ENCODE measurements around the gene TSPAN5.

TSPAN5 gene

GRCh38 chr4:98522062-98522461 is 136.3 kb downstream of the TSPAN5 start:
- Histone ChIP-seq H3K4me1 (ENCODE audit: control insufficient read depth, insufficient read depth, low read length) (peaks cover 9% of the 10 kb centered on the region), H3K9ac (ENCODE audit: low read length) (no peak overlapping the region), H3K27me3 (ENCODE audit: control insufficient read depth, insufficient read depth, low read length) (no peaks in the 10 kb centered on the region), H3K36me3 (ENCODE audit: control insufficient read depth, insufficient read depth, low read length) (no peaks in the 10 kb centered on the region), H3K4me3 (ENCODE audit: low read length) (no peak overlapping the region), H3K27ac (ENCODE audit: low read depth, low read length) (peak overlapping the region; percentile 1)

- Histone ChIP-seq H3K27me3 (ENCODE audit: control insufficient read depth, insufficient read depth, low read length) (no peaks in the 10 kb centered on the region), H3K4me3 (ENCODE audit: low read length) (no peak overlapping the region), H3K27ac (ENCODE audit: low read depth, low read length) (no peak overlapping the region), H3K4me1 (ENCODE audit: control insufficient read depth, insufficient read depth, low read length) (peaks cover 9% of the 10 kb centered on the region), H3K9ac (ENCODE audit: low read length) (no peak overlapping the region), H3K36me3 (ENCODE audit: control insufficient read depth, insufficient read depth, low read length) (no peaks in the 10 kb centered on the region)
Observed at GRCh38 chr4:98521486-98521885, 136.9 kb downstream of the TSPAN5 start.

GRCh38 chr4:98519268-98519977 is 139.0 kb downstream of the TSPAN5 start:
- Histone ChIP-seq H3K9ac (ENCODE audit: low read length) (no peak overlapping the region), H3K27ac (ENCODE audit: low read depth, low read length) (no peak overlapping the region), H3K27me3 (ENCODE audit: control insufficient read depth, insufficient read depth, low read length) (no peaks in the 10 kb centered on the region), H3K4me1 (ENCODE audit: control insufficient read depth, insufficient read depth, low read length) (peaks cover 9% of the 10 kb centered on the region), H3K4me3 (ENCODE audit: low read length) (no peak overlapping the region), H3K36me3 (ENCODE audit: control insufficient read depth, insufficient read depth, low read length) (no peaks in the 10 kb centered on the region)

GRCh38 chr4:98518559-98519267 is 139.7 kb downstream of the TSPAN5 start:
- no peak overlapping the region for H3K9ac ChIP-seq (ENCODE audit: low read length)
- H3K27ac ChIP-seq (ENCODE audit: low read depth, low read length) = no peak overlapping the region
- no peak overlapping the region for H3K4me3 ChIP-seq (ENCODE audit: low read length)
- peaks cover 7% of the 10 kb centered on the region for H3K4me1 ChIP-seq (ENCODE audit: control insufficient read depth, insufficient read depth, low read length)
- H3K27me3 ChIP-seq (ENCODE audit: control insufficient read depth, insufficient read depth, low read length) = no peaks in the 10 kb centered on the region
- no peaks in the 10 kb centered on the region for H3K36me3 ChIP-seq (ENCODE audit: control insufficient read depth, insufficient read depth, low read length)

- H3K4me1 ChIP-seq (ENCODE audit: control insufficient read depth, insufficient read depth, low read length) = peaks cover 5% of the 10 kb centered on the region
- no peak overlapping the region for H3K27ac ChIP-seq (ENCODE audit: low read depth, low read length)
- H3K36me3 ChIP-seq (ENCODE audit: control insufficient read depth, insufficient read depth, low read length) = no peaks in the 10 kb centered on the region
Observed at GRCh38 chr4:98517218-98518021, 141.0 kb downstream of the TSPAN5 start.

GRCh38 chr4:98516441-98517217 is 141.8 kb downstream of the TSPAN5 start:
- Histone ChIP-seq H3K27ac (ENCODE audit: low read depth, low read length) (no peak overlapping the region), H3K36me3 (ENCODE audit: control insufficient read depth, insufficient read depth, low read length) (no peaks in the 10 kb centered on the region)

More at GRCh38 chr4:98517218-98518021, 141.0 kb downstream of the TSPAN5 start:
- Histone ChIP-seq H3K4me3 (ENCODE audit: low read length) (no peak overlapping the region), H3K27me3 (ENCODE audit: control insufficient read depth, insufficient read depth, low read length) (no peaks in the 10 kb centered on the region), H3K9ac (ENCODE audit: low read length) (no peak overlapping the region)

GRCh38 chr4:98516042-98516440 is 142.4 kb downstream of the TSPAN5 start:
- no peaks in the 10 kb centered on the region for H3K27me3 ChIP-seq (ENCODE audit: control insufficient read depth, insufficient read depth, low read length)
- H3K36me3 ChIP-seq (ENCODE audit: control insufficient read depth, insufficient read depth, low read length) = no peaks in the 10 kb centered on the region
- no peak overlapping the region for H3K27ac ChIP-seq (ENCODE audit: low read depth, low read length)
- H3K9ac ChIP-seq (ENCODE audit: low read length) = no peak overlapping the region
- H3K4me1 ChIP-seq (ENCODE audit: control insufficient read depth, insufficient read depth, low read length) = peaks cover 2% of the 10 kb centered on the region
- no peak overlapping the region for H3K4me3 ChIP-seq (ENCODE audit: low read length)

More at GRCh38 chr4:98516441-98517217, 141.8 kb downstream of the TSPAN5 start:
- H3K4me3 ChIP-seq (ENCODE audit: low read length) = no peak overlapping the region
- no peaks in the 10 kb centered on the region for H3K27me3 ChIP-seq (ENCODE audit: control insufficient read depth, insufficient read depth, low read length)
- no peak overlapping the region for H3K9ac ChIP-seq (ENCODE audit: low read length)
- peaks cover 2% of the 10 kb centered on the region for H3K4me1 ChIP-seq (ENCODE audit: control insufficient read depth, insufficient read depth, low read length)

- Histone ChIP-seq H3K4me3 (ENCODE audit: low read length) (no peak overlapping the region), H3K27ac (ENCODE audit: low read depth, low read length) (no peak overlapping the region), H3K27me3 (ENCODE audit: control insufficient read depth, insufficient read depth, low read length) (no peaks in the 10 kb centered on the region), H3K4me1 (ENCODE audit: control insufficient read depth, insufficient read depth, low read length) (peaks cover 2% of the 10 kb centered on the region), H3K9ac (ENCODE audit: low read length) (no peak overlapping the region), H3K36me3 (ENCODE audit: control insufficient read depth, insufficient read depth, low read length) (no peaks in the 10 kb centered on the region)
Observed at GRCh38 chr4:98515470-98515809, 143.0 kb downstream of the TSPAN5 start.

GRCh38 chr4:98514741-98515469 is 143.5 kb downstream of the TSPAN5 start:
- Histone ChIP-seq H3K27ac (ENCODE audit: low read depth, low read length) (no peak overlapping the region), H3K4me3 (ENCODE audit: low read length) (no peak overlapping the region), H3K9ac (ENCODE audit: low read length) (no peak overlapping the region), H3K36me3 (ENCODE audit: control insufficient read depth, insufficient read depth, low read length) (no peaks in the 10 kb centered on the region), H3K4me1 (ENCODE audit: control insufficient read depth, insufficient read depth, low read length) (peaks cover 2% of the 10 kb centered on the region), H3K27me3 (ENCODE audit: control insufficient read depth, insufficient read depth, low read length) (no peaks in the 10 kb centered on the region)

GRCh38 chr4:98512918-98513317 is 145.5 kb downstream of the TSPAN5 start:
- H3K27me3 ChIP-seq (ENCODE audit: control insufficient read depth, insufficient read depth, low read length) = no peaks in the 10 kb centered on the region
- H3K4me1 ChIP-seq (ENCODE audit: control insufficient read depth, insufficient read depth, low read length) = peaks cover 2% of the 10 kb centered on the region
- no peak overlapping the region for H3K4me3 ChIP-seq (ENCODE audit: low read length)
- no peak overlapping the region for H3K27ac ChIP-seq (ENCODE audit: low read depth, low read length)
- no peaks in the 10 kb centered on the region for H3K36me3 ChIP-seq (ENCODE audit: control insufficient read depth, insufficient read depth, low read length)
- no peak overlapping the region for H3K9ac ChIP-seq (ENCODE audit: low read length)

GRCh38 chr4:98510757-98511517 is 147.5 kb downstream of the TSPAN5 start:
- no peak overlapping the region for H3K9ac ChIP-seq (ENCODE audit: low read length)
- no peaks in the 10 kb centered on the region for H3K27me3 ChIP-seq (ENCODE audit: control insufficient read depth, insufficient read depth, low read length)
- H3K4me1 ChIP-seq (ENCODE audit: control insufficient read depth, insufficient read depth, low read length) = no peaks in the 10 kb centered on the region
- H3K4me3 ChIP-seq (ENCODE audit: low read length) = no peak overlapping the region
- no peaks in the 10 kb centered on the region for H3K36me3 ChIP-seq (ENCODE audit: control insufficient read depth, insufficient read depth, low read length)
- H3K27ac ChIP-seq (ENCODE audit: low read depth, low read length) = no peak overlapping the region
